GM18526 (cell line): Measurements from ENCODE around the gene THEM5.

Source experiments
- POLR2A ChIP-seq: IDR thresholded peaks from 3 replicates; pipeline ENCODE4 v1.6.1; 2011; ENCODE audit not compliant: insufficient read length; ENCODE audit errors: extremely low read depth

Gene THEM5

DNA sequence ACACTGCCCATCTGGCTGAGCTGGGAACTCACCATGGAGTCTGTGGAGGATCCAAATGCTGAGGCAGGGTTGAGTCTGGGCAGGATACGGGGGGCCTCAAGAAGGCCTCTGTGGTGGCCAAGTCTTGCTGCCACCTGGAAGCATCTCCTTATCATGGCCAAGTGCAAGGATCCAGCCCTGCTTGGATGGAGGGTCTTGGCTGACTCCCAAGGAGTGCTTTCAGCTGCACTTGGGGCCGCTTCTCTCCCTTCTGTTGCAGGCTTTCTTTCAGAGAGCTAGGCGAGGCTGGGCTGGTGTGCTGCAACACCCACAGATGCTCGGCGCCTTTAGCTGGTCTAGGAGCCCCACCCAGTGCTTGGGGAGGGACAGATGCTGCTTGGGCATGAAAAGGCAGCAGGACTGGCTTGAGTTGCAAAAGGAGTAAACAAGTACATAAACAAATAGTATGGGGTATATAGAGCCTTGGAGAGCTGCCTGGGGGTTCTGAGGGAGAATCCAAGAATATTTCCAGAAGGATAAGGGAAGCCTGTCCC, at the start of gene THEM5:
THEM5 (minus strand) TSS at position 302 of the 533 bp plus-strand sequence; CDS start at position 155, 147 bp downstream.
- no peak for TF ChIP-seq POLR2A

- TF ChIP-seq POLR2A = no peak
Observed at GRCh38 chr1:151902858-151903257, 49.3 kb upstream of the THEM5 start.

- TF ChIP-seq POLR2A = no peak
Observed at GRCh38 chr1:151898519-151898991, 45.0 kb upstream of the THEM5 start.

DNA sequence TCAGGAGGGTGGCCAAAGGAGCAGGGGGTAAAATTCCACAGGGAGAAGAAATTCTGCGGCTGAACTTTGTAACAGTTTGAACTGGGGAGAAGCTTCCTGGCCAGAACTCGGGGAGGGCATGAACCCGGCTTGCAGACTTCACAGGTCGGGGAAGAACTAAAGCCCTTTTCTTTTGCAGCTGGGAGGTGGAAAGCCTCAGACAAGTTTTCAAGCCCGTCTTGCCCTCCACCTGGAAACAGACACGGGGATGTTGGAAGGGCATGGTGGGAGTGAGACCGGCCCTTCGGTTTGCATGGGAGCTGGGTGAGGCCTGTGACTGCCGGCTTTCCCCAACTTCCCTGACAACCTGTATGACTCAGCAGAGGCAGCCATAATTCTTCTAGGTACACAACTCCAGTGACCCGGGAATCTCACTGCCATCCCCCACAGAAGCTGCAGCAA, 44.5 kb upstream of the THEM5 start:
- TF ChIP-seq POLR2A = no peak

GRCh38 chr1:151893176-151893924, 39.8 kb upstream of the THEM5 start:
- TF ChIP-seq POLR2A = no peak

DNA sequence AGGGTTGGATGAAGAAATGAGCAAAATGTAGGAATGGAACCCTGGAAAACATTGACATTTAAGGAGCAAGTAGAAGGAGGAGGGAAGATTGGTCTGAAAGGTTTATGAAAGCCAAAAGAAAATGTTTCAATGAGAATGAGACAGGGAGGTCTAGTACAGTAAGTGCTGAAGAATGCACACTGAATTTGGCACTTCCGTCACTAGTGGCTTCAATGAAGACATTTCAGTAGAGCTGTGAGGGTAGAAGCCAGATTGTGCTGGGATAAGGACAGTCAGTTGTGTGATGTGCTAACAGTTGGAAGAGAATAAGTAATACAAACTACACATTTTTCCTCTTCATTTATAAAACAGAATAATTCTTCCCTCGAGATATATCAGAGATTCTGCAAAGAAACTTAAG, 38.7 kb upstream of the THEM5 start:
- no peak for TF ChIP-seq POLR2A

DNA sequence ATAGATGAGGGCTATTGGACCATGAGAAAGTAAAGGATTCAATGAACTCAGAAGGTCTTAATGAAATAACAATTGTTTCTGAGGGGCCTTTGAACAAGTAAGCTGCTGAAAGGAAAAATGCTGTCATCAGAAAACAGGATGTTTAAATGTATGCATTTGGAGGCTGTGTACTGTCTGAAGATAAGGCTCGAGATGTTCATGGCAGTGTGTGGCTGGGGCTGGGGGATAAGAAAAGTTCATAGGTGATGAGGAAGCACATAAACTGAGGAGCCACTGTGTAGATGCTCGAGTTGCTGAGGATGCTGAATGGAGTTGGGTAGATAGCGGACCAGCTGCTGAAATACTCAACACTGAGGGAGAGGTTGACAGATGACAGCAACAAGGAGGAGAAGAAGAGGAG, 38.0 kb upstream of the THEM5 start:
- TF ChIP-seq POLR2A = no peak

DNA sequence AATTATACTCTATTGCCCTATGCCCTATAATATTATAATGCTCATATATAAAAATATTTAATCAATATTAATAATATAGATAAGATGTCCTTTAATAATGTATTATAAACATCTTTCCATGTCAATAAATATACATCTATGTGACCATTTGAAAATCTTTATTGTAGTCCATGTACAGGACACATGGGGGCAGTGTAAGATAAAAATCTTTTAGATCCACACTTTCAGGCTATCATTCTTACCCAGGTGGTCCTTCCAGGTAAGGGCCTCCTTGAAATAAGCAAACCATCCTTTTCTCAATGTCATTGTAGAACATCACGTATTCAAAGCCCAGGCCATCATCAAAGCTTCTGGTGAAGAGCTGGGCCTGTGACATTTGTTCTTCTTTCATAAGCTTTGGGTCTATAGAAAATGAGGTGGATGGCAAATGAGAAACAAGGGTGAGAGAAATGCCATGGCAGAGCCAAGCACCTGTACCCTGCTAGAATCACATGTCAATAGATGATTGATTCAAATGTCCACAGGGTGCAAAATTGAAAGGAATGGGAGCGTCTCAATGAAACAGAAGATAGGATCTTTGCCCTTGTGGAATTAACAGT, 35.6 kb upstream of the THEM5 start:
- TF ChIP-seq POLR2A = no peak

- TF ChIP-seq POLR2A = no peak
Observed at GRCh38 chr1:151887028-151887427, 33.5 kb upstream of the THEM5 start.

- no peak for TF ChIP-seq POLR2A
Observed at GRCh38 chr1:151885479-151885878, 32.0 kb upstream of the THEM5 start.

- TF ChIP-seq POLR2A = no peak
Observed at GRCh38 chr1:151882466-151882865, 29.0 kb upstream of the THEM5 start.

GRCh38 chr1:151881479-151881878, 28.0 kb upstream of the THEM5 start:
- TF ChIP-seq POLR2A = no peak

DNA sequence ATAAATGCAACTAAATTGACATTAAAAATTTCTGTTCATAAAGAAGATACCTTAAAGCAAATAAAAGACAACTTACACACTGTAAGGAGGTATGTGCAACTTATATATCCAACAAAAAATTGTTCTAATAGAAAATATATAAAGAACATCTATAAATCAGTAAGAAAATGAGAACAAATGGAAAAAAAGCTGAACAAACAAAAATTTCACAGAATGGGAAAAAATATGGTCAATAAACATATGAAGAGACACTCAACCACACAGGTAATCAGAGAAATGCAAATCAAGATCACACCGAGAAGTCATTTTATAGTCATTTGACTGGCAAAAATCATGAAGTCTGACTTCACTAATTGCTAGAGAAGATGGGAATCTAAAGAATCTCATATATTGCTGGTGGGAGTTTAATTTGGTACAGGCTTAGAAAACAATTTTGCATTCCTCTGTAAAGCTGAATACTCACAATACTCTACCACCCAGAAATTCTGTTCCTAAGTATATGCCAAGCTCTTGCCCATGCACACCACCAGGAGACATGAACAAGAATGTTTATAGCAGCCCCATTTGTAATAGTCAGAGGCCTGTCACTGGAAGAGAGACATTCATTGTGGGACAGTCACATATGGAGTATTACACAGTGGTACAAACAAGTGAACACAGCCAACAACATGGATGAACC, 22.0 kb upstream of the THEM5 start:
- no peak for TF ChIP-seq POLR2A

GRCh38 chr1:151871284-151872030, 17.9 kb upstream of the THEM5 start:
- no peak for TF ChIP-seq POLR2A

- TF ChIP-seq POLR2A = no peak
Observed at GRCh38 chr1:151868486-151868885, 15.0 kb upstream of the THEM5 start.
